Measurements from ENCODE around the gene PDE7B. TPM values are rescaled to one million over a fixed set of nuclear protein-coding genes. Genes with fewer than 3 reads are reported as not detected.

Gene PDE7B
- total and polyA plus RNA-seq, 9 of the 15 experiments (the other 6 are each of a cell fraction or from before 2014, with no cell fraction given): 0.01 TPM; not detected in 8

- TF ChIP-seq DLX4 (CRISPR knock-in tag; IDR thresholded peaks at IDR 0.05) (no peak), ASH1L (IDR thresholded peaks at IDR 0.05; ENCODE audit: borderline replicate concordance, low read depth, partially characterized antibody) (peak; percentile 28), FOXK1 (CRISPR knock-in tag; IDR thresholded peaks at IDR 0.05; ENCODE audit: borderline replicate concordance) (no peak), TEAD1 (CRISPR knock-in tag; IDR thresholded peaks at IDR 0.05) (no peak), ZC3H11A (IDR thresholded peaks at IDR 0.05; ENCODE audit: low read depth, low read length) (no peak), YY1 (IDR thresholded peaks at IDR 0.05; ENCODE audit: borderline replicate concordance in 1 of 3, control insufficient read depth in 1 of 3, extremely low read depth in 1 of 3, insufficient read depth in 3 of 3, insufficient read length in 1 of 3, insufficient replicate concordance in 2 of 3, low read depth in 1 of 3, low read length in 2 of 3) (no peak), MTA1 (IDR thresholded peaks at IDR 0.05; ENCODE audit: borderline replicate concordance) (peak; percentile 71; the same call in 1 of the 2 replicates), NR2F6 (CRISPR knock-in tag; IDR thresholded peaks at IDR 0.05) (no peak), SFPQ (IDR thresholded peaks at IDR 0.05; ENCODE audit: low read depth, low read length) (no peak), ZNF175 (CRISPR knock-in tag; IDR thresholded peaks at IDR 0.05; ENCODE audit: low read depth) (peak; percentile 83), ZNF217 (CRISPR knock-in tag; IDR thresholded peaks at IDR 0.05) (no peak)
Measured at GRCh38 chr6:136236466-136237293, 385.2 kb downstream of the PDE7B start (continued).
